Activated CD8-positive, alpha-beta T cell treated with anti-CD3 and anti-CD28 coated beads for 36 hours (primary cell): ENCODE results near the gene MICU1. TPM values are rescaled to one million over a fixed set of nuclear protein-coding genes. Genes with fewer than 3 reads are reported as not detected.

ENCODE experiments used
- ATAC-seq: fragments of 200-7000 bp; cut with Tn5 transposase; one replicate; pipeline ENCODE4 v1.10.0; 2021; ENCODE audit warnings: mild to moderate bottlenecking, moderate library complexity
- CTCF ChIA-PET: fragments of 350-600 bp; sonication (Branson Sonifier 250); formaldehyde crosslinking; loops from one replicate; lab custom pipeline; 2021; ENCODE audit warnings: antibody characterized with exemption; lab: Charles Lee
- POLR2A ChIA-PET: fragments of 350-600 bp; sonication (Branson Sonifier 250); formaldehyde crosslinking; loops from one replicate; lab custom pipeline; 2021; ENCODE audit warnings: antibody characterized with exemption; lab: Charles Lee
- DNase-seq: peaks from one replicate; pipeline ENCODE4 v3.0.0-alpha.2; 2020
- H3K27ac Mint-ChIP-seq: one replicate; pipeline ENCODE4 v1.8.0; 2021; ENCODE audit warnings: mild to moderate bottlenecking, mixed read lengths
- H3K27me3 Mint-ChIP-seq: one replicate; pipeline ENCODE4 v1.8.0; 2021; ENCODE audit warnings: mixed read lengths
- H3K36me3 Mint-ChIP-seq: one replicate; pipeline ENCODE4 v1.8.0; 2021; ENCODE audit warnings: low read depth, mixed read lengths
- H3K4me1 Mint-ChIP-seq: one replicate; pipeline ENCODE4 v1.8.0; 2021; ENCODE audit warnings: low read depth, mixed read lengths
- H3K4me3 Mint-ChIP-seq: one replicate; pipeline ENCODE4 v1.8.0; 2021; ENCODE audit warnings: mild to moderate bottlenecking, moderate library complexity, mixed read lengths
- H3K9me3 Mint-ChIP-seq: one replicate; pipeline ENCODE4 v1.8.0; 2021; ENCODE audit warnings: mixed read lengths
- CTCF ChIP-seq: fragments of 200-600 bp; IDR thresholded peaks from one replicate; pipeline ENCODE4 v1.8.0; 2022; ENCODE audit warnings: antibody characterized with exemption, mild to moderate bottlenecking
- intact Hi-C: fragments of 100-400 bp; cut with micrococcal nuclease; formaldehyde crosslinking; loops from one replicate; pipeline ENCODE4 v1.10.0; 2022
- total RNA-seq, 2 experiments: library from RNA; stranded (reverse); gene quantifications; one replicate each; pipeline ENCODE4 v1.2.3, GENCODE V29; 2021

The MICU1 gene
- total RNA-seq, 2 experiments from 2014 or later = 29.9 to 31.0 TPM

- ChIA-PET POLR2A (no interaction called here), CTCF (interaction anchor here (1.0 kb wide), 2 partner anchors 10 to 454 kb away, joined by 3 read pairs; no protein-coding TSS in a partner anchor)
Observed at GRCh38 chr10:72379776-72380175, 246.1 kb downstream of the MICU1 start.

GRCh38 chr10:72379062-72379461 lies 246.8 kb downstream of the MICU1 start:
- POLR2A ChIA-PET = no interaction called here

More at GRCh38 chr10:72379776-72380175, 246.1 kb downstream of the MICU1 start:
- intact Hi-C loops = no loop called here
- H3K27ac Mint-ChIP-seq = no peak overlapping the region
- no peaks in the 10 kb centered on the region for H3K4me1 Mint-ChIP-seq
- ATAC-seq = no peak
- DNase-seq = no peak
- H3K36me3 Mint-ChIP-seq = no peaks in the 10 kb centered on the region
- no peak for TF ChIP-seq CTCF
- no peaks in the 10 kb centered on the region for H3K9me3 Mint-ChIP-seq
- no peak overlapping the region for H3K4me3 Mint-ChIP-seq
- H3K27me3 Mint-ChIP-seq = no peaks in the 10 kb centered on the region

DNA sequence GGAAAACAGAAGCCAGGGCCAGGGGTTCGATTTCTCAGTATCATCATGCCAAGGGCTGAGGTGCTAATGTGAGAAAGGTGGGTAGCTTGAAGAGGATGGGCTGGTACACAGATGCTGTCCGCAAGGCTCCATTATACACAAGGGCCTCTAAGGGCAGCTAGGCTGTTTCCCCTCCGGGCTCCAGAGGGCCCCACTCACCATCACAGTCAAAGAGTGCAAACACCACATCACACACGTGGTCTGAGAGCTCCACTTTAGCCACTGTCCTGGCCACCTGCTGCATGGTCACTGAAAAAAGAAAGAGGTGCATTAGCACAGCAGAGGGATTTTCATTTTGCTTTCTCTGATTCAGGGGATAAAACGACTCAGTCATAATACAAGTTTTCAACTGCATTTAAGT lies 250.3 kb downstream of the MICU1 start:
- intact Hi-C loops = no loop called here
- ChIA-PET CTCF (interaction anchor here (1.3 to 5.3 kb wide), 2 partner anchors 9 to 11 kb away, joined by 3 to 20 read pairs; no protein-coding TSS in a partner anchor), POLR2A (no interaction called here)
- Mint-ChIP-seq H3K4me3 (no peak overlapping the region), H3K27me3 (no peaks in the 10 kb centered on the region), H3K27ac (no peak overlapping the region), H3K4me1 (peaks cover 2% of the 10 kb centered on the region), H3K9me3 (no peaks in the 10 kb centered on the region), H3K36me3 (no peaks in the 10 kb centered on the region)
- no peak for ATAC-seq
- no peak for TF ChIP-seq CTCF
- no peak for DNase-seq

More at GRCh38 chr10:72379062-72379461, 246.8 kb downstream of the MICU1 start:
- TF ChIP-seq CTCF = no peak
- CTCF ChIA-PET = interaction anchor here (1.0 kb wide), 1 partner anchor 454 kb away, joined by 3 read pairs; no protein-coding TSS in a partner anchor
- Mint-ChIP-seq H3K9me3 (no peaks in the 10 kb centered on the region), H3K36me3 (no peaks in the 10 kb centered on the region), H3K4me1 (no peaks in the 10 kb centered on the region), H3K27me3 (no peaks in the 10 kb centered on the region), H3K27ac (no peak overlapping the region), H3K4me3 (no peak overlapping the region)
- intact Hi-C loops = no loop called here
- no peak for ATAC-seq
- no peak for DNase-seq

GRCh38 chr10:72375173-72375572 lies 250.7 kb downstream of the MICU1 start:
- Mint-ChIP-seq H3K9me3 (no peaks in the 10 kb centered on the region), H3K36me3 (no peaks in the 10 kb centered on the region), H3K27me3 (no peaks in the 10 kb centered on the region), H3K27ac (no peak overlapping the region), H3K4me3 (no peak overlapping the region), H3K4me1 (peaks cover 6% of the 10 kb centered on the region)
- ATAC-seq (no peak), DNase-seq (no peak)
- intact Hi-C loops = no loop called here
- ChIA-PET POLR2A (no interaction called here), CTCF (interaction anchor here (1.0 to 5.3 kb wide), 4 partner anchors 9 to 501 kb away, joined by 3 to 20 read pairs (median 3); no protein-coding TSS in a partner anchor)
- no peak for TF ChIP-seq CTCF

- Mint-ChIP-seq H3K4me3 (no peak overlapping the region), H3K36me3 (no peaks in the 10 kb centered on the region), H3K4me1 (peaks cover 12% of the 10 kb centered on the region), H3K27ac (peak overlapping the region; percentile 63), H3K9me3 (no peaks in the 10 kb centered on the region), H3K27me3 (no peaks in the 10 kb centered on the region)
- intact Hi-C loops = no loop called here
- CTCF ChIA-PET = no interaction called here
- POLR2A ChIA-PET = no interaction called here
- peak; percentile 23 for DNase-seq
- ATAC-seq = peak; percentile 83
- TF ChIP-seq CTCF = no peak
Observed at GRCh38 chr10:72370201-72370722, 255.6 kb downstream of the MICU1 start.
